Keratinocyte (primary cell): ENCODE results near the gene EPHB1. TPM values are rescaled to one million over a fixed set of nuclear protein-coding genes. Genes with fewer than 3 reads are reported as not detected.

Experiments used
- DNase-seq: peaks from one replicate; pipeline ENCODE4 v3.0.0-alpha.2; 2011; ENCODE audit warnings: low read depth, missing footprints, low spot score
- FAIRE-seq: peaks from 2 replicates; lab custom pipeline; 2011; peaks lifted over from hg19 to GRCh38; lab: Jason Lieb, UNC
- H2AFZ ChIP-seq: 2 replicates; pipeline ENCODE4 v1.6.0; 2012; ENCODE audit warnings: low read length, control low read depth, inconsistent platforms; ENCODE audit not compliant: control insufficient read depth
- H3K27ac ChIP-seq: 2 replicates; pipeline ENCODE4 v1.5.1; 2011; ENCODE audit warnings: low read length; ENCODE audit not compliant: control insufficient read depth, insufficient read depth
- H3K27me3 ChIP-seq: 3 replicates; pipeline ENCODE4 v1.6.0; 2011; ENCODE audit warnings: low read length; ENCODE audit not compliant: control insufficient read depth, insufficient read depth; ENCODE audit errors: extremely low read depth
- H3K36me3 ChIP-seq, 2 experiments: 2 replicates in 1 of 2; 3 replicates in 1 of 2; pipeline ENCODE4 v1.5.1; 2011; ENCODE audit warnings: low read length in 2 of 2, mild to moderate bottlenecking in 1 of 2; ENCODE audit not compliant: control insufficient read depth in 2 of 2, insufficient read depth in 2 of 2; ENCODE audit errors: extremely low read depth in 1 of 2
- H3K4me1 ChIP-seq: 3 replicates; pipeline ENCODE4 v1.5.1; 2011; ENCODE audit warnings: low read length; ENCODE audit not compliant: control insufficient read depth, insufficient read depth; ENCODE audit errors: extremely low read depth
- H3K4me2 ChIP-seq: 3 replicates; pipeline ENCODE4 v1.6.0; 2011; ENCODE audit warnings: low read depth, low read length; ENCODE audit not compliant: control insufficient read depth, insufficient read depth; ENCODE audit errors: extremely low read depth
- H3K4me3 ChIP-seq, 3 experiments: fragments of 200-600 bp in 1 of 3; sonication (generic) in 1 of 3; 2 replicates in 2 of 3; 3 replicates in 1 of 3; pipeline ENCODE4 v1.5.1; 2011 to 2016; ENCODE audit warnings: low read length in 3 of 3, mild to moderate bottlenecking in 3 of 3, control low read depth in 2 of 3, inconsistent platforms in 1 of 3, low read depth in 1 of 3, mixed read lengths in 1 of 3, mixed run types in 1 of 3, moderate library complexity in 1 of 3; ENCODE audit not compliant: control insufficient read depth in 2 of 3, insufficient read depth in 2 of 3; ENCODE audit errors: extremely low read depth in 1 of 3
- H3K79me2 ChIP-seq: 2 replicates; pipeline ENCODE4 v1.6.0; 2012; ENCODE audit warnings: low read length; ENCODE audit not compliant: control insufficient read depth, insufficient read depth
- H3K9ac ChIP-seq: 3 replicates; pipeline ENCODE4 v1.6.0; 2011; ENCODE audit warnings: low read length; ENCODE audit not compliant: control insufficient read depth, insufficient read depth; ENCODE audit errors: extremely low read depth
- H3K9me1 ChIP-seq: 3 replicates; pipeline ENCODE4 v1.6.0; 2011; ENCODE audit warnings: low read length; ENCODE audit not compliant: control insufficient read depth, insufficient read depth; ENCODE audit errors: extremely low read depth
- H3K9me3 ChIP-seq: 2 replicates; pipeline ENCODE4 v1.5.1; 2012; ENCODE audit warnings: low read depth, low read length; ENCODE audit not compliant: control insufficient read depth
- H4K20me1 ChIP-seq: 3 replicates; pipeline ENCODE4 v1.6.0; 2011; ENCODE audit warnings: low read length; ENCODE audit not compliant: control insufficient read depth, insufficient read depth; ENCODE audit errors: extremely low read depth
- EZH2 ChIP-seq: IDR thresholded peaks from one replicate; pipeline ENCODE4 v1.6.1; 2012; ENCODE audit warnings: inconsistent platforms, mild to moderate bottlenecking, low read length, moderate library complexity
- dilution Hi-C: fragments of 300-500 bp; cut with MboI; formaldehyde crosslinking; loops from one replicate; pipeline ENCODE4 v1.7.0; 2020; ENCODE audit warnings: low sequenced_read_pairs; ENCODE audit not compliant: extremely low pct_ligation_motif_present
- polyA plus RNA-seq, 5 experiments: library from polyadenylated mRNA; depleted of rRNA in 3 of 5; stranded (reverse) in 3 of 5; stranded (forward) in 1 of 5; unstranded in 1 of 5; fragments of >200 nt; gene quantifications; 1 replicate in 1 of 5; 2 replicates in 3 of 5; 3 replicates in 1 of 5; pipeline versions ENCODE4 v1.2.1 to v1.2.3, GENCODE V29; 2011 to 2012; ENCODE audit warnings: missing spikeins in 2 of 5, low read depth in 1 of 5, low replicate concordance in 1 of 5
- TF ChIP-seq, protein P1 (sequence below), 3 experiments: IDR thresholded peaks in 1 of 3; conservative IDR thresholded peaks in 1 of 3; optimal IDR thresholded peaks in 1 of 3; 2 replicates in 2 of 3; 3 replicates in 1 of 3; pipeline versions ENCODE3 to v1.5.1; 2011; ENCODE audit warnings: low read length in 3 of 3, mild to moderate bottlenecking in 3 of 3, moderate library complexity in 2 of 3, control low read depth in 1 of 3, inconsistent platforms in 1 of 3; ENCODE audit not compliant: insufficient read depth in 2 of 3; ENCODE audit errors: extremely low read depth in 1 of 3

The EPHB1 gene
- polyA plus RNA-seq, 1 donor (not counting 4 experiments of a cell fraction or from before 2014, with no cell fraction given) = 0.01 TPM

- Histone ChIP-seq H3K79me2 (no peaks in the 10 kb centered on the region), H3K4me1 (no peaks in the 10 kb centered on the region), H3K9ac (no peak overlapping the region), H3K4me2 (no peak overlapping the region), H3K4me3 (no peak overlapping the region), H3K27me3 (no peaks in the 10 kb centered on the region), H2AFZ (no peak overlapping the region), H3K9me3 (no peaks in the 10 kb centered on the region), H3K36me3 (no peaks in the 10 kb centered on the region), H3K9me1 (no peaks in the 10 kb centered on the region), H3K27ac (no peak overlapping the region), H4K20me1 (no peaks in the 10 kb centered on the region)
- dilution Hi-C loops = no loop called here
- DNase-seq (no peak), FAIRE-seq (no peak)
- TF ChIP-seq, protein P1, sequence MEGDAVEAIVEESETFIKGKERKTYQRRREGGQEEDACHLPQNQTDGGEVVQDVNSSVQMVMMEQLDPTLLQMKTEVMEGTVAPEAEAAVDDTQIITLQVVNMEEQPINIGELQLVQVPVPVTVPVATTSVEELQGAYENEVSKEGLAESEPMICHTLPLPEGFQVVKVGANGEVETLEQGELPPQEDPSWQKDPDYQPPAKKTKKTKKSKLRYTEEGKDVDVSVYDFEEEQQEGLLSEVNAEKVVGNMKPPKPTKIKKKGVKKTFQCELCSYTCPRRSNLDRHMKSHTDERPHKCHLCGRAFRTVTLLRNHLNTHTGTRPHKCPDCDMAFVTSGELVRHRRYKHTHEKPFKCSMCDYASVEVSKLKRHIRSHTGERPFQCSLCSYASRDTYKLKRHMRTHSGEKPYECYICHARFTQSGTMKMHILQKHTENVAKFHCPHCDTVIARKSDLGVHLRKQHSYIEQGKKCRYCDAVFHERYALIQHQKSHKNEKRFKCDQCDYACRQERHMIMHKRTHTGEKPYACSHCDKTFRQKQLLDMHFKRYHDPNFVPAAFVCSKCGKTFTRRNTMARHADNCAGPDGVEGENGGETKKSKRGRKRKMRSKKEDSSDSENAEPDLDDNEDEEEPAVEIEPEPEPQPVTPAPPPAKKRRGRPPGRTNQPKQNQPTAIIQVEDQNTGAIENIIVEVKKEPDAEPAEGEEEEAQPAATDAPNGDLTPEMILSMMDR (optimal IDR thresholded peaks at IDR 0.05 in 1 of 3, IDR thresholded peaks at IDR 0.05 in 1 of 3, conservative IDR thresholded peaks at IDR 0.05 in 1 of 3; ENCODE audit: extremely low read depth in 1 of 3, insufficient read depth in 2 of 3, low read length in 3 of 3) = no peak
- no peak for TF ChIP-seq EZH2
Observed at GRCh38 chr3:134809427-134810051, 14.5 kb downstream of the EPHB1 start.

- Histone ChIP-seq H3K27ac (no peak overlapping the region), H3K27me3 (no peaks in the 10 kb centered on the region), H3K4me3 (no peak overlapping the region), H4K20me1 (no peaks in the 10 kb centered on the region), H3K4me2 (no peak overlapping the region), H3K9me3 (no peaks in the 10 kb centered on the region), H2AFZ (no peak overlapping the region), H3K9ac (no peak overlapping the region), H3K9me1 (no peaks in the 10 kb centered on the region), H3K4me1 (no peaks in the 10 kb centered on the region), H3K36me3 (no peaks in the 10 kb centered on the region), H3K79me2 (no peaks in the 10 kb centered on the region)
- FAIRE-seq (no peak), DNase-seq (no peak)
- dilution Hi-C loops = no loop called here
- no peak for TF ChIP-seq EZH2
- TF ChIP-seq, protein P1 (optimal IDR thresholded peaks at IDR 0.05 in 1 of 3, IDR thresholded peaks at IDR 0.05 in 1 of 3, conservative IDR thresholded peaks at IDR 0.05 in 1 of 3; ENCODE audit: extremely low read depth in 1 of 3, insufficient read depth in 2 of 3, low read length in 3 of 3) = no peak
Observed at GRCh38 chr3:134810052-134810435, 15.0 kb downstream of the EPHB1 start.
